SJSA1 (cell line): Measurements from ENCODE around the gene VSIR. TPM values are rescaled to one million over a fixed set of nuclear protein-coding genes. Genes with fewer than 3 reads are reported as not detected.

ENCODE experiments used
- DNase-seq, 2 experiments: peaks; one replicate each; pipeline ENCODE4 v3.0.0-alpha.2; 2015 to 2020; ENCODE audit warnings: low spot score in 2 of 2, low read depth in 1 of 2
- H3K27ac ChIP-seq: fragments of 250-450 bp; sonication (Bioruptor Pico); 2 replicates; pipeline ENCODE4 v1.5.1; 2020; ENCODE audit warnings: mild to moderate bottlenecking, moderate library complexity
- H3K27me3 ChIP-seq: fragments of 250-450 bp; sonication (Bioruptor Pico); replicated peaks from 2 replicates; pipeline ENCODE4 v1.5.1; 2020; ENCODE audit warnings: mild to moderate bottlenecking, moderate library complexity
- H3K36me3 ChIP-seq: fragments of 250-450 bp; sonication (Bioruptor Pico); 2 replicates; pipeline ENCODE4 v1.5.1; 2020; ENCODE audit warnings: mild to moderate bottlenecking
- H3K4me1 ChIP-seq: fragments of 250-450 bp; sonication (Bioruptor Pico); replicated peaks from 2 replicates; pipeline ENCODE4 v1.6.1; 2021; ENCODE audit warnings: mild to moderate bottlenecking
- H3K4me3 ChIP-seq: fragments of 250-450 bp; sonication (Bioruptor Pico); 2 replicates; pipeline ENCODE4 v1.5.1; 2020; ENCODE audit warnings: mild to moderate bottlenecking
- H3K9me3 ChIP-seq: fragments of 250-450 bp; sonication (Bioruptor Pico); replicated peaks from 2 replicates; pipeline ENCODE4 v1.5.1; 2020; ENCODE audit warnings: mild to moderate bottlenecking
- total RNA-seq: library from RNA; depleted of rRNA; stranded (reverse); fragments of >200 nt; shearing (Covaris generic); gene quantifications from 2 replicates; pipeline ENCODE4 v1.2.3, GENCODE V29; 2014

Gene VSIR
- total RNA-seq, 1 experiment from 2014 or later, result 36.4 TPM

DNA sequence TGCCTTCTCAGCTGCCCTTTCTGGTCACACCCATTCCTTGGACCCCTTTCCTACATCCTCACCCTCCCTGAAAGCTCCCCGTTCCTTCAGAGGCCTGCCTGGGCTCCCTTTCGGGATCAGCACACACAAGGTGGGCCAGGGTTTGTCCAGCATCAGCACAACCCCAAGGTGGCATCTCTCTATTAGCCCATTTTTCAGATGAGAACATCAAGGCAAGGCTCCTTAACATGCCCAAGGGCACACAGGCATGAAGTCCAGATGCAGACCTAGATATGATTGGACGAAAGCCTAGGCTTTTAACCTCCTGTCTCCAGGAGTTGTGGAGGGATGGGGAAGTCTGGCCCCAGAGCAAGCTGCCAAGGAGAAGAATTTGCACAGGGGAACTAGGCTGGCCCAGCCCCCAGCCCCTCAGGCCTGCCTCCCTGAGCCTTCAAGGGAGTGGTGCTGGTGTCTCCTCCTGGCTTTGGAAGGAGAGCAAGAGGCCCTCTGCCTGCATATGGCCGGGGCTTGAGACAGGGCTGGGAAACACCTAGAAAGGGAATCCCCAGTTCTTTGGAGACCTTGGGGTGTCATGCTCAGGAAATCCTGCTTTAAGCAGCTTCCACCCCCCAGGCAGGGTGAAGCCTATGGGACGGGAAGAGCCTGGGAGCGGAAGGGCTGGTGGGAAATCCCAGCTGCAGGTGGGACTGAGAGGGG is 9.0 kb upstream of the VSIR start:
- H3K27me3 ChIP-seq, result 0 out of 2 replicates have a peak, but pooled peaks cover under 1% of the 10 kb centered on the region
- H3K4me3 ChIP-seq, result no peak overlapping the region
- no peaks in the 10 kb centered on the region for H3K4me1 ChIP-seq
- H3K27ac ChIP-seq, result no peak overlapping the region
- DNase-seq, result no peak
- H3K9me3 ChIP-seq, result 0 out of 2 replicates have a peak, but pooled peaks cover 3% of the 10 kb centered on the region
- no peaks in the 10 kb centered on the region for H3K36me3 ChIP-seq

DNA sequence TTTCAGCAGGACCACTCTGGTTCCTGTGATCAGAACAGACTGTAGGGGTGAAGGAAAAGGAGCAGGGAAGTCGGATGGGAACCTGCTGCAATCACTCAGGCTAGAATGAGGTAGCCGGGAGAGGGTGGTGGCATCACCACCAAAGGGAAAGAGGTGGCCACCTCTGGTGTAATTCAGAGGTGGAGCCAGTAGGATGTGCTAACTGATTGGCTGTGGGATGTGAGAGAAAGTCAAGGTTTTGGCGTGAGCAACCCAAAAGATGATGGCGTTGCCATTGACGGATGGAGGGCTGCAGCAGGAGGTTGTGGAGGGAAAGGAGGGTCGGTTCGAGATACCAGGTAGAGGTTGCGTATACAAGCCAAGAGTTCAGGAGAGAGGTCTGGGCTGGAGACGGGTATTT is 7.4 kb upstream of the VSIR start:
- H3K27me3 ChIP-seq, result no peaks in the 10 kb centered on the region

GRCh38 chr10:71780156-71780555 is 6.8 kb upstream of the VSIR start:
- Histone ChIP-seq H3K9me3 (0 out of 2 replicates have a peak, but pooled peaks cover 3% of the 10 kb centered on the region), H3K4me3 (no peak overlapping the region), H3K36me3 (no peaks in the 10 kb centered on the region), H3K27me3 (no peaks in the 10 kb centered on the region), H3K27ac (no peak overlapping the region), H3K4me1 (no peaks in the 10 kb centered on the region)
- no peak for DNase-seq

More for the DNA sequence above, 7.4 kb upstream of the VSIR start:
- Histone ChIP-seq H3K27ac (no peak overlapping the region), H3K4me1 (no peaks in the 10 kb centered on the region), H3K9me3 (0 out of 2 replicates have a peak, but pooled peaks cover 3% of the 10 kb centered on the region), H3K4me3 (no peak overlapping the region), H3K36me3 (no peaks in the 10 kb centered on the region)
- DNase-seq, result no peak

DNA sequence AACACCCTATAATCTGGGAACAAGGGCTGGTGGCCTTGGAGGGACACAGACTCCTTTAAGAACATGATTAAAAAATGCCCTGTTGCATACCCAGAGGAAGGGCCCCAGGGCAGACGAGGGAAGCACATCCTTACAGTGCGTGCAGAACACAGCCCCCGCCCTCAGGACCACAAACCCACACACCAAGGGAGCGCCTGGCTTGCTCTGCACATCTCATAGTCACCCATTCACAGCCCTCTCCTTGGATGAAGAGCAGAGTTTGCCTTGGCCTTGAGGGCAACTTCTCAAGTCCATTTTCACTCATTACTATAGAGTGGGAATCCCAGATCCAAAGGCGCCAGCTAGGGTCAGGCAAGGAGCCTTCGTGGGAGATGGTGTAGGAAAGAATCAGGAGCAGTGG is 6.3 kb upstream of the VSIR start:
- no peak overlapping the region for H3K27ac ChIP-seq
- H3K36me3 ChIP-seq, result no peaks in the 10 kb centered on the region
- H3K9me3 ChIP-seq, result 0 out of 2 replicates have a peak, but pooled peaks cover 3% of the 10 kb centered on the region
- H3K27me3 ChIP-seq, result no peaks in the 10 kb centered on the region
- no peak overlapping the region for H3K4me3 ChIP-seq
- no peak for DNase-seq
- no peaks in the 10 kb centered on the region for H3K4me1 ChIP-seq

- H3K9me3 ChIP-seq, result 0 out of 2 replicates have a peak, but pooled peaks cover 3% of the 10 kb centered on the region
These were observed 4.9 kb upstream of the VSIR start for GRCh38 chr10:71778071-71778825.

GRCh38 chr10:71777213-71777985 is 4.1 kb upstream of the VSIR start:
- Histone ChIP-seq H3K36me3 (no peaks in the 10 kb centered on the region), H3K9me3 (0 out of 2 replicates have a peak, but pooled peaks cover 3% of the 10 kb centered on the region), H3K27ac (no peak overlapping the region), H3K27me3 (no peaks in the 10 kb centered on the region), H3K4me1 (peaks cover 16% of the 10 kb centered on the region), H3K4me3 (no peak overlapping the region)
- DNase-seq, result no peak

More at GRCh38 chr10:71778071-71778825, 4.9 kb upstream of the VSIR start:
- DNase-seq, result no peak
- Histone ChIP-seq H3K4me1 (peaks cover 7% of the 10 kb centered on the region), H3K36me3 (no peaks in the 10 kb centered on the region), H3K4me3 (no peak overlapping the region), H3K27ac (no peak overlapping the region), H3K27me3 (no peaks in the 10 kb centered on the region)

GRCh38 chr10:71776481-71776925 is 3.2 kb upstream of the VSIR start:
- H3K27ac ChIP-seq, result no peak overlapping the region
- no peaks in the 10 kb centered on the region for H3K27me3 ChIP-seq
- H3K9me3 ChIP-seq, result 0 out of 2 replicates have a peak, but pooled peaks cover 3% of the 10 kb centered on the region
- no peak overlapping the region for H3K4me3 ChIP-seq
- DNase-seq, result no peak
- H3K36me3 ChIP-seq, result no peaks in the 10 kb centered on the region
- peaks cover 25% of the 10 kb centered on the region for H3K4me1 ChIP-seq

- Histone ChIP-seq H3K9me3 (0 out of 2 replicates have a peak, but pooled peaks cover 3% of the 10 kb centered on the region), H3K36me3 (no peaks in the 10 kb centered on the region; the same call in 1 of the 2 replicates), H3K27me3 (no peaks in the 10 kb centered on the region), H3K4me3 (no peak overlapping the region), H3K4me1 (peaks cover 39% of the 10 kb centered on the region), H3K27ac (no peak overlapping the region)
- DNase-seq, result no peak
These were observed 1.8 kb upstream of the VSIR start for GRCh38 chr10:71774916-71775702.

DNA sequence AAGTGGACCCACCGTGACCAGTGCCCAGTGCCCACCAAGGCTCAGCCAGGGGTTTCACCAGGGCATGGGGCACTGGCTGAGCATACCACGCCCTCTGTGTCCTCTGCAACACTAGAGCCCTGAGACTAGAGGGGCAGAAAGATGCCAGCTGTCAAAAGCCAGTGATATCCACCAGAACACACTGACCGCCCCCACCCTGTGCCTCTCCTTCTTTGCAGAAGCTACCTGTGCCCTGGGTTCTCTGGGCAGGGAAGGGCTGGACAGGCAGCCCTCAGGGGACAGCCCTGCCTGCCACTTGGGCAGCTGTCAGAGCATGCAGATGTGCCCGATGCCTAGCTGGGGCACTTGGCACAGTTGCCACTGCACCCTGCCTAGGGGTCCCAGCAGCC is 494 bp downstream of the VSIR start:
- Histone ChIP-seq H3K27me3 (no peaks in the 10 kb centered on the region), H3K36me3 (peaks cover 10% of the 10 kb centered on the region; the same call in 1 of the 2 replicates), H3K4me3 (peak overlapping the region; percentile 61), H3K9me3 (0 out of 2 replicates have a peak, but pooled peaks cover 3% of the 10 kb centered on the region), H3K4me1 (peaks cover 60% of the 10 kb centered on the region), H3K27ac (peak overlapping the region; percentile 37)
- DNase-seq, result no peak

- DNase-seq, result peak; percentile 60 to 83
- Histone ChIP-seq H3K27ac (peak overlapping the region; percentile 37), H3K4me1 (peaks cover 68% of the 10 kb centered on the region), H3K27me3 (no peaks in the 10 kb centered on the region), H3K9me3 (no peaks in the 10 kb centered on the region), H3K36me3 (peaks cover 10% of the 10 kb centered on the region; the same call in 1 of the 2 replicates), H3K4me3 (peak overlapping the region; percentile 61)
These were observed 1.3 kb downstream of the VSIR start for GRCh38 chr10:71771821-71772617.

- H3K4me1 ChIP-seq, result peaks cover 75% of the 10 kb centered on the region
- H3K27ac ChIP-seq, result no peak overlapping the region
- peaks cover 13% of the 10 kb centered on the region; the same call in 1 of the 2 replicates for H3K36me3 ChIP-seq
- no peaks in the 10 kb centered on the region for H3K27me3 ChIP-seq
- no peaks in the 10 kb centered on the region for H3K9me3 ChIP-seq
- DNase-seq, result no peak
- no peak overlapping the region for H3K4me3 ChIP-seq
These were observed 2.1 kb downstream of the VSIR start for GRCh38 chr10:71771204-71771603.

DNA sequence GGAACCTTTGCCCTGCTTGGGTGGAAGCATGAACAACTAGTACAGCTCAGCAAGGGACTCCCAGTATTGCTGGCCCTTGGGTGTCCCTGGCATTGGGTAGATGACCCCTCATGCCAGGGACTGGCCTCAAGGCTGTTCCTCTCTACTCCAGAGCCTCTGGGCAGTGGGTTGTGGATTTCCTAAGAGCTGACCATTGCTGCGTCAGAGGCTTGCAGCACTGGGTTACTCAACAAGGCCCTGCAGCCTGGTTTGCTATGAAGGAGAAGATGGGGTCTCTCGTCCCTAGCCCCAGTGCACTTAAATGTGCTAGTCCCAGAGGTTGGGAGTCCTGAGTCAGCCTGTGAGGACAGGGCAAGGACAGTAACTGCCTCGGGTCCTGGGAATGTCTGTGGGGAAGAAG is 2.5 kb downstream of the VSIR start:
- peaks cover 79% of the 10 kb centered on the region for H3K4me1 ChIP-seq

More for the DNA sequence above, 2.5 kb downstream of the VSIR start:
- H3K27ac ChIP-seq, result no peak overlapping the region
- H3K36me3 ChIP-seq, result peaks cover 13% of the 10 kb centered on the region; the same call in 1 of the 2 replicates
- H3K9me3 ChIP-seq, result no peaks in the 10 kb centered on the region
- no peaks in the 10 kb centered on the region for H3K27me3 ChIP-seq
- no peak for DNase-seq
- H3K4me3 ChIP-seq, result no peak overlapping the region
